ELF-1 (cell line): ENCODE results near the gene HLCS.
"Not testable (repeated sequence)": the region's sequence is repeated elsewhere in the genome, so short reads cannot be mapped to it uniquely, and the experiment has no call there.

Experiments used
- DNase-seq: peaks from one replicate; pipeline ENCODE4 v3.0.0-alpha.2; 2016; ENCODE audit warnings: low read depth, low spot score

The HLCS gene

GRCh38 chr21:36959020-36959835, 7.2 kb downstream of the HLCS start:
- no peak for DNase-seq

- DNase-seq, result no peak
Measured at GRCh38 chr21:36955783-36956182, 10.7 kb downstream of the HLCS start.

DNA sequence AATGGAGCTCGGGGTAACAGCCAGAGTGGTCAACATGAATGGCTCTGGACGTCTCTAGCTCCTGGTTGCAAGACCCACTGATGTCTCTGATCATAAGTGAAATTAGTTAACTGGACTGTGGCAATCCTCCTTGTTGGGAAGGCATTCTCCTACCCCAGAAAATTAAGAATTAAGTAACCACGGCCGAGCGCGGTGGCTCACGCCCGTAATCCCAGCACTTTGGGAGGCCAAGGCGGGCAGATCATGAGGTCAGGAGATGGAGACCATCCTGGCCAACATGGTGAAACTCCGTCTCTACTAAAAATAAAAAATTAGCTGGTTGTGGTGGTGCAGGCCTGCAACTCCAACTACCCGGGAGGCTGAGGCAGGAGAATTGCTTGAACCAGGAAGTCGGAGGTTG, 14.1 kb downstream of the HLCS start:
- DNase-seq, result not testable (repeated sequence)

DNA sequence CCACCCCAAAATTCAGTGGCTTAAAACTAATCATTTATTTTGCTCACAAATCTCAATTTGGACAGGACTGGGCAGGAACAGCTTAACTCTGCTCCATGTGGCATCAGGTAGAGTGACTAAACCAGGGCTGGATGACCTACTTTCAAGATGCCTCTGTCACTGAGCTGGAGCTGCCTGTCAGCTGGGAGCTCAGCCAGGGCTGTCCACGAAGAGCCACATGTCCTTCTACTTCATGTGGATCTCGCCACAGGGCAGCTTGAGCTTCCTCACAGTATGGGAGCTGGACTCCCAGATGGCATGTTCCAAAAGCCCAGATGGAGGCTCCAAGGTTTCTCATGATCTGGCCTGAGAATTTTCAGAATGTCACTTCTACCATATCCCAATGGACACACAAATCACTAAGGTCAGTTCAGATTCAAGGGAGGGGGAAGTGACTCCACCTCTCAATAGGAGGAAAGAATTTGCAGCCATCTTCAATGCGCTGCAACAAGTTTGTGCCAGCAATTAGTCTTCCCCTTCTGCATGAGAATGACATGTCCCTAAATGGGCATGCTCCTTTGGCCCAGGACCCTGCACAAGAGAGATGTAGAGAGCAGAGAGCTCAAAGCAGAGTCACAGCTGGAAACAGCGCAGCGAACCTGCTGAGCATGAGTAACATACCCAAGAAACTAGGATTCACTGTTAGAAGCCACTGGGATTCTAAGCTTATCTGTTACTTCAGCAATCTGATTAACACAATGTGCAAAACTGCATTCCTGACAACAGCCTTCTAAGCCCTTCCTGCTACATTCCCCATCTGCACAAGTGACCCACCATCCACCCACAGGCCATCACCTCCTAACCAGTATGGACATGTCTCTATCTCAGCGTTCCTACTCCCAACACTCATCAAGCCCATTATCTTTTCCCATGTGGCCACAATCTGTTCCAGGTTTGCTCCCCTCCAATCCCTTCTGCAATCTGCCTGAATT, 17.0 kb downstream of the HLCS start:
- DNase-seq, result peak; percentile 32

- no peak for DNase-seq
Measured at GRCh38 chr21:36948686-36949085, 17.8 kb downstream of the HLCS start.

DNA sequence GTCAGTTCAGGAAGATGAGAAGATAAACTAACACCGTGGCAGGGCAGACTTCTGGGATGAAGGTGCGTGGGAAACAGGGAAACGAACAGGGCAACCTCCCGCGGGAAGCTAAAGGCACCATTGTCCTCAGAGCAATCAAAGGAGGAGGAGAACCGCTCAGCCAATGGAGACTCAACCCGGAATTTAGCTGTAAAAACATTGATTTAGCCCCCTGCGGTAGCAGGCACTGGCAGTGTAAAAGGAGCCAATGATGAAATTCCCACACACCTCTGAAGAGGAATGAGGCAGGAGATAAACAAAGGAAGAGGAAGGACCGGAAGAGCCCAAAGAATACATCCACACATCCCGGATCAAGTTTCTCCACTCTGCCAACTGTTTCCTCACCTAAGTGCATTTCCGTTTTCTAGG, 19.5 kb downstream of the HLCS start:
- peak; percentile 39 for DNase-seq

GRCh38 chr21:36945496-36946138, 20.9 kb downstream of the HLCS start:
- no peak for DNase-seq

DNA sequence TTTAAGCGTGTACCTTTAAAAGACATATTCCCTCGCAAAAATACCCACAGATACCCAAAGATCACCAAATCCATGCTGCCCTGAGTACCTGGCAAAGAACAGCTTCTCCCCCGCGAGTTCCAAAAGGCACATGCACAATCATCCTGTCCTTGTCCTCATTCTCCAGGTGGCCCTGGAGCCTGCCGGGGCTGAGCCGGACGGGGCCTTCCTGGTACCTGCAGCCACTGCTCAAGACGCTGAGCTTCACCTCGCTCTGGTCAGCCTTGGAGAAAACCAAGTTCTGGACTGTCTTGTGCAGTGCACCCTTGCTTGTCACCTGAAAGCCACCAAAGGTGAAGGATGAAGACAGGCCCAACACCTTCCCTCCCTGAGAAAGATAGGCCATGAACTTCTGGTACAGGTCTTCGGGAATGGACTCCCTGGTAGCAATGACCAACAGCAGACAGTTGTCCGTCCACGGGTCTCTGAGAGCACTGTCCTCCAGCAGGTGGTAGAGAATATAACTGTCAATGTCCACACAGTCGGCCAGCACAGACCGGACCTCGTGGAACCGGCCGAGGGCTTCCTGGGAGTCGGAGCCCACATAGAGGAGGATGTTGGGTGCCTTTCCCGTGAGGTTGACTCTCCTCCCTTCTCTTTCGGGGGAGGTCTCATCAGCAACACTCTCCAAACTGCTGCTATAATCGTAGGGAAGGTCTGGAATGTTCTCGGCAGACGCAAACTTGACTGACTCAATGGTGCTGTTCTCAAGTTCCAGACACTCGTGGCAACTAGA, 29.9 kb downstream of the HLCS start:
- no peak for DNase-seq

GRCh38 chr21:36934864-36935420, 31.5 kb downstream of the HLCS start:
- no peak for DNase-seq

GRCh38 chr21:36932161-36932816, 34.2 kb downstream of the HLCS start:
- DNase-seq, result no peak

- no peak for DNase-seq
Measured at GRCh38 chr21:36929622-36930021, 36.8 kb downstream of the HLCS start.

- DNase-seq, result no peak
Measured at GRCh38 chr21:36928960-36929359, 37.5 kb downstream of the HLCS start.

GRCh38 chr21:36927719-36928117, 38.8 kb downstream of the HLCS start:
- peak; percentile 80 for DNase-seq

DNA sequence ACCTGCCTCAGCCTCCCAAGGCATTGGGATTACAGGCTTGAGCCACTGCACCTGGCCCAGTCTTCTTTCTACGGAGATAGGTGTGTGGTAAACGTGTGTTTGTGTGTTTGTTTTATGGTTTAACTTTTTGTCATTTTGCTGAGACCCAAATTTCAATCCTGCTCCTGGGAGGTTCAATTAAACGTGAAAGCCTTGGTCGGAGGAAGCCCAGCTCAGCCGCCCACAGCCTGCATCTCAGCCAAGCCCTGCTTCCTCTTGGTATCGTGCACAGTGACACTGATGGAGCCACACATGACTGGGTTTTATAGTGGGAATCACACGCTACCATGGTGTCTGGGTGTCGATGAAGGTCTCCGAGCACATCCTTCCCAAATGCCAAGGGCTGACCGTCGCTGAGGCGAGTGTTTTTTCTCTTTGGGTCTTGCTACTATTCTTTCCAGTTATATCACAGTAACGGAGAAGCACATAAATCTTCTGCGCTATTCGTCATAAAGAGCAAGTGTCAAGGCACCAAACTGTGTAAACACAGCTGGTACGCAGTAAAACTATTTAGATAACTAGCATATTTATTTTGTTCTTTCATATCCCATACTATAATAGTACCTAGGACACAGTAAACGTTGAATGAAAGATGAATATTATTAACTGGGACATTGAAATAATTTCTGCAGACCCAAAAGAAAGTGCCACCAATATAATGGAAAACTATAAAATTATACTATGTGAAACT, 39.3 kb downstream of the HLCS start:
- DNase-seq, result no peak

DNA sequence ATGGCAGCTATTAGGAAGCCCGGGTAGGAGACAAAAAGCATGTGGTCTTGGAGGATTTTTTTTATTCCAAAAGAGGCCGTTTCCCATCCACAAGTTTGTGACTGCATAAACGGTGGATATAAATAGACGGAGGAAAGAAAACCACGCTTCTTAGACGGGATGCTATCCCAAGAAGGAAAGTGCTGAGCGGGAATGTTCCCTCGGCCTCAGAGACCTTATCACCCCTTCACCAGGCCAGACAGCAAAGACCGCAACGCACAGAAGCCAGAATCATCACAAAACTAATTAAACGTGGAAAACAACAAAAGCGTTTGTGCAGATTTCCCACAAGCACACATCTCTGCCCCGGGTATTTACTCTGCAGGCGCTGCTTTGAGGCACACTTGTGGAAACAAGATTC, 43.2 kb downstream of the HLCS start:
- no peak for DNase-seq

GRCh38 chr21:36922861-36923260, 43.6 kb downstream of the HLCS start:
- no peak for DNase-seq

- no peak for DNase-seq
Measured at GRCh38 chr21:36918291-36918690, 48.2 kb downstream of the HLCS start.

GRCh38 chr21:36917471-36918158, 48.9 kb downstream of the HLCS start:
- peak; percentile 69 for DNase-seq

GRCh38 chr21:36916718-36917117, 49.8 kb downstream of the HLCS start:
- DNase-seq, result no peak
